ENCODE measurements around the gene PRDM4.

GRCh38 chr12:107759410-107759809, 1.5 kb downstream of the PRDM4 start:
- TF ChIP-seq POLR2AphosphoS5 (IDR thresholded peaks at IDR 0.05) (no peak), POLR2A (IDR thresholded peaks at IDR 0.05) (no peak)
- TF ChIP-seq, protein P1, sequence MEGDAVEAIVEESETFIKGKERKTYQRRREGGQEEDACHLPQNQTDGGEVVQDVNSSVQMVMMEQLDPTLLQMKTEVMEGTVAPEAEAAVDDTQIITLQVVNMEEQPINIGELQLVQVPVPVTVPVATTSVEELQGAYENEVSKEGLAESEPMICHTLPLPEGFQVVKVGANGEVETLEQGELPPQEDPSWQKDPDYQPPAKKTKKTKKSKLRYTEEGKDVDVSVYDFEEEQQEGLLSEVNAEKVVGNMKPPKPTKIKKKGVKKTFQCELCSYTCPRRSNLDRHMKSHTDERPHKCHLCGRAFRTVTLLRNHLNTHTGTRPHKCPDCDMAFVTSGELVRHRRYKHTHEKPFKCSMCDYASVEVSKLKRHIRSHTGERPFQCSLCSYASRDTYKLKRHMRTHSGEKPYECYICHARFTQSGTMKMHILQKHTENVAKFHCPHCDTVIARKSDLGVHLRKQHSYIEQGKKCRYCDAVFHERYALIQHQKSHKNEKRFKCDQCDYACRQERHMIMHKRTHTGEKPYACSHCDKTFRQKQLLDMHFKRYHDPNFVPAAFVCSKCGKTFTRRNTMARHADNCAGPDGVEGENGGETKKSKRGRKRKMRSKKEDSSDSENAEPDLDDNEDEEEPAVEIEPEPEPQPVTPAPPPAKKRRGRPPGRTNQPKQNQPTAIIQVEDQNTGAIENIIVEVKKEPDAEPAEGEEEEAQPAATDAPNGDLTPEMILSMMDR (IDR thresholded peaks at IDR 0.05) = no peak
